GM21576 (cell line): Measurements from ENCODE around the gene CCDC85C.

Experiments
- ATAC-seq: cut with Tn5 transposase; IDR thresholded peaks from one replicate; pipeline ENCODE4 v1.9.1; 2021; ENCODE audit warnings: mild to moderate bottlenecking, moderate library complexity; ENCODE audit not compliant: unreplicated experiment

CCDC85C gene

DNA sequence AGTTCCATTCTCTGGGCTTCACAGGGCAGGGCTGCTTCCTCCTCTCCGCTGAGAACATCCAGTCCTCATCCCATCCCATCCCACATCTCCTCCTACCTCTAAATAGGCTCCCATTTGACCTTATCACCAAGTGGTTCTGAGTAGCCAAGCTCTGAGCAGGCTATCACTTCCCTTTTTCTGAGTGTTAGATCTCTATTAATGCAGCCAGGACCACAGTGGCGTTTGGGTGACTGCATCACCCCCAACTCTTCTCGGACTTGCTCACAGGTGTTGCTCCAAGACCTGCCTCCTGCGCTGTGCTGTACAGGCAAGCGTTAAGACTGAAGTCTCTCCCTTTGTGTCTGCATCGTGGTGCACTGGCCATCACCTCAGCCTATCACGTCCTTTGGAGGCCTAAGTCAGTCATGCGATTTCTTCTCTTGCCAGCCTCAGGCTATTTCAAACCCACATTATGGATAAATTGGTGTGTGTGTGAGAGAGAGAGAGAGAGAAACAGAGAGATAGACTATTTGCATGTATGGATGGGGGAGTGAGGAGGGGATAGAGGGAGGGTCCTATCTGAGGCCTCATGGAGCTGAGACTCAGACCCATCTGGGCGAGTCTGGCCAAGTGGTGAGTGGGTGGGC, 28.5 kb upstream of the CCDC85C start:
- no peak for ATAC-seq

DNA sequence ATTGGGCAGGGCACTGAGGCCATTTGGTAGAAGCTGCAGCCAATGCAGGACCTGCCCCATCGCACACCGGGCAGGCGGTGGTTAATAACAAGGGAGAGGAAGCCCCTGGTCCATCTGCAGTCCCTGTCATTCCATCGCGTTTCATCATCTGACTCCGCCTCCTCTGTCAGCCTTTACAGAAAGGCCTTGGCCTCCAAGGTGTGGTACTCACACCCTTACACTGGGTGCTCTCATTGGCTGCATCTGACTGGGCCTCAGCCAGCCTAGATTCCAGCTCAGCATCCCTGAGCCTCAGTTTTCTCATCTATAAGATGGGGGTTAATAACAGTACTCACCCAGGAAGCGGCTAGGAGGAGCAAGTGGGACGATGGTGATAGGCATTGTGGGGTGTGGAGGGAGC, 26.2 kb upstream of the CCDC85C start:
- no peak for ATAC-seq

DNA sequence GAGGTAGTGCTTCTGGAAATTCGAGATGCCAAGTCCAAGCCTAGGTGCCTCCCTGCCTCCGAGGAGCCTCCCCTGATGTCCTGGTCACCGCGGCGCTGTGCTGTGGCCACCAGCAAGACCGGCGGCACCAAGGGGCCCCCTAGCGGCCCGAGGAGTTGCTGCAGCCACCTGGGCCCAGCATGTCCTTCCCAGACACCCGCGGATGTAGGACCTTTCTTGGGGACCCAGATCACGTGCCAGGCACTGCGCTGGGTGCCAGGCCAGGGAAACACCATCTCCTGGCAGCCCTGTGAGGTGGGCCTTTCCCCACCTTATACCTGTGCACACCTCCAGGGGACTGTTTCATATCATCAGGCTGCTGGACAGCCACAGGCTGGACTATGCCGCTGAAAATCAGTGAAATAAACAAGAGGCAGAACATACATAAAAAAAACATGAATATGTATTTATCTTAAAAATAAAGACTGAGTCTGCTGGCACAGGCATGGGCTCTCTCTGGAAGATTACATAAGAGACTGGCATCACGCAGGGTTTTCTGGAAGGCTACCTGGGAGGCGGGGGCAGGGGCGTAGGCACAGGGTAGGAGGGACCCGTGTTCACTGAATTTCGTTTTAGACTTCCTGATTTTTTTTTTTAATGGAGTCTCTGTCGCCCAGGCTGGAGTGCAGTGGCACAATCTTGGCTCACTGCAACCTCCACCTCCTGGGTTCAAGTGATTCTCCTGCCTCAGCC, 25.0 kb upstream of the CCDC85C start:
- no peak for ATAC-seq

GRCh38 chr14:99627510-99628381, 23.7 kb upstream of the CCDC85C start:
- no peak for ATAC-seq

GRCh38 chr14:99627100-99627499, 23.1 kb upstream of the CCDC85C start:
- ATAC-seq, result no peak

- no peak for ATAC-seq
Observed at GRCh38 chr14:99626041-99626648, 22.1 kb upstream of the CCDC85C start.

DNA sequence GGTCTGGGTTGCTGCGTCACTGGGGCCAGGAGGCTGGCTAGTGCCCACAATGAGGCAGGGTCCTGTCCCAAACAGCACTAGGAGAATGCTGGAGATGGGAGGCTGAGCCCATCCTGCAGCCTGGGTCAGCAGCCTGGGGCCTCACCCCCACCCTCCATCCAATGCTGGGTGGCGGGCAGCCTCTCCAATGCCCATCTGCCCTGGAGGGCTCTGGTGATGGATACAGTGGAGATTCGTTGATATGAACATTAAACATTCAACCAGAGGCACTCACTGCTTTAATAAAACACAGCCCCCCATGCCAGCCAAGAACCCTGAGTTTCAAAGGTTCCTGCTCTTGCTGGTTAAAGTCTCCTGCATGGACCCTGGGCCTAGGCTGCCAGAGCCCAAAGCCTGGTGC, 21.5 kb upstream of the CCDC85C start:
- no peak for ATAC-seq

- no peak for ATAC-seq
Observed at GRCh38 chr14:99624971-99625370, 21.0 kb upstream of the CCDC85C start.

GRCh38 chr14:99624024-99624423, 20.0 kb upstream of the CCDC85C start:
- no peak for ATAC-seq

DNA sequence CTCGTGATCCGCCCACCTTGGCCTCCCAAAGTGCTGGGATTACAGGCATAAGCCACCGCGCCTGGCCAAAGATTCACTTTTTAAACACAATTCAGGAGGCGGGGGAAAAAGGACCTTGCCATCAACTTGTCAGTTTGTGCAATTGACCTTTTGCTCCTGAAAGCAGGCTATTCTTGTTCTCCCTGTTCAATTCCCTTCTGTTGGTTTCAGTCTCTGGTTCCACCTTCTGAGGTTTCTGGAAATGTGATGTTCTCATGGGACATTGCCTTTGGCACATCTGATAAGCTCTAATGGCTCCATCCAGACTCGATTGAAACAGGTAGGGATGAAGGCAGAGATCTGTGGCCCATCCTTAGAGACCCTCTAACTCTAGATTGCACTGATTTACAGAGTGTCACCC, 17.9 kb upstream of the CCDC85C start:
- no peak for ATAC-seq

DNA sequence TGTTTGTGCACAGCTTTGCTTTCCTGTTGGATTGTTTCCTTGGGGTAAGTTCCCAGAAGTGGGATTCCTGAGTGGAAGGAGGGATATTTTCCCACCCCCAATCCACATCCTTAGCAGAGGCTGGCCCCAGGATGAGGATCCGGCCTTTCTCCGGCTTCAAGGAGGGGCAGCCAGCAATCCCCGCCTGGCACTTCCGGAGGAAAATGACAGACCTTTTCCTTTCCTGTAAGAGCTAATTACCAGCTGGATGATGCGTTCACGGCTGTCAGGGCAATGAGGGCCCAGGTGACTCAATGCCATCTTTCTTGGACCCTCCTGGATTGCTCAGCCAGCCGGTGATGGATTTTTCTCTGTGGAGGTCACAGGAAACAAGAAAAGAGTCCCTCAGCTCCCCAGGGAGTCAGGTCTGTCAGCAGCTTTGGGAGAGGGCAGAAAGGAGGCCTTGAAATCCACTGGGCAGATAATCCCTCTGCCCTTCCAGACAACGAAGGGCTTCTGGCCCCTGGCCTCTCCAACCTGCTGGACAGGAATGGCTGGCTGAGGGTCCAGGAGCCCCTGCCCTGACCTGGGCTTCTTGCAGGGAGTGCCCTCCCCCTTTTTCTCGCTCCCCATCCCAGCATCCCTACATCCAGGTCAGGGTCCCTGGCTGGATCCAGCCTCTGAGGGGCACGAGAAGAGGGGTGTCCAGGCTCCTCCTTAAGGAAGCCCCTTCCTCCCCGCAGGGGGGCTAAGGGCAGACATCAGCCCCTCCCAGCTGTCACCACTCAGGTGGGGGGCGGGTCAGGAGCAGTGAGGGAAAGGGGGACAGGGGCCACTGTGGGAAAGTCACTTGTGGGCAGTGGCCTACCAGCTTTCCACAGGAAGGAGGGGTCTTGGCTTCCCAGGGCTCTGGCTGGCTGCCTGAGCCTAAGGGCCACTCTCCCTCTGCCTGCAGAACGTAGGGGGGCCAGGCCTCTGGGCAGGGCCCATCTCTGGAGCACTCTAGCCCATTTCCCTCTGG, 16.1 kb upstream of the CCDC85C start:
- no peak for ATAC-seq

DNA sequence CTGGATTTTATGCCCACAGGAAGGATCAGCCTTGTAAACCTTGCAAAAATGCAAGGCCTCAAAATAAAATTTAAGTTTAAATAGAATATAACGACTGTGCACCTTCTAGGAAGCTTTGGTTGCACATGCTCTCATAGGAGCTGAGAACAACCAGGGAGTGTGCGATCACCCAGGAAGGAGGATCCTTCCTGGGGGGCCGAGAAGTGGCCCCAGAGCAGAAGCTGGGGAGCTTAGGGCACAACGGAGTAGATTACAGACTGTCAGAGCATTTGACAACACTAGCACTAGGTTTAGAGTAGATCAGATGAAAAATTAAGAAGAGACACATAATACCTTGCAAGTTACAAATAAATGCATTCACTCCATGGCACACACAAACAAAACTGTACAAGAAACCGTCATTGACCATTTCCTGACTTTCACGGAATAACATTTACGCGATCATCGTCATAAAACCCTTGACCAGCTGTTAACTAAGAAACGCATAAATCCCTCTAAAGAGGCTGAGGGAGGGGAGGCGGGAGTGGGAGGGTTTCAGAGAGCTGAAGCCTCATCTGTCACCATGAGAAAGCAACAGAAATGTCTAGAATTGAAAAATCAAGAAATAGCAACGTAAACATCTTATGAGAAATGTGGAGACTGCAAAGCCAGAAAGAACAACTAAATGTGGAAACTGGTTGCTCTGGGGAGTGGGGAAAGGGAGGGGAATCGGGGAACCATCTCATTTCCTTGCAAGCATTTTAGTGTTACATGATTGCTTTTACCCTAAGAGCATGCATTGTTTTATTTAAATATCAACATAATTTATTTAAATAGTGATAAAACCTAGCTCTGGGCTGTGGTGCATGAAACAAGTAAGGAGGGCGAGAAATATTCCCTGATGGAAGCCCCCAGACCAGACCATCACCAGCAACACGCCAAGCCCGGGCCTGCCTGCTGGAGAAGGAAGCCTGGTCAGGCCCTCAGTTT, 13.1 kb upstream of the CCDC85C start:
- no peak for ATAC-seq

- no peak for ATAC-seq
Observed at GRCh38 chr14:99615497-99616157, 11.6 kb upstream of the CCDC85C start.

DNA sequence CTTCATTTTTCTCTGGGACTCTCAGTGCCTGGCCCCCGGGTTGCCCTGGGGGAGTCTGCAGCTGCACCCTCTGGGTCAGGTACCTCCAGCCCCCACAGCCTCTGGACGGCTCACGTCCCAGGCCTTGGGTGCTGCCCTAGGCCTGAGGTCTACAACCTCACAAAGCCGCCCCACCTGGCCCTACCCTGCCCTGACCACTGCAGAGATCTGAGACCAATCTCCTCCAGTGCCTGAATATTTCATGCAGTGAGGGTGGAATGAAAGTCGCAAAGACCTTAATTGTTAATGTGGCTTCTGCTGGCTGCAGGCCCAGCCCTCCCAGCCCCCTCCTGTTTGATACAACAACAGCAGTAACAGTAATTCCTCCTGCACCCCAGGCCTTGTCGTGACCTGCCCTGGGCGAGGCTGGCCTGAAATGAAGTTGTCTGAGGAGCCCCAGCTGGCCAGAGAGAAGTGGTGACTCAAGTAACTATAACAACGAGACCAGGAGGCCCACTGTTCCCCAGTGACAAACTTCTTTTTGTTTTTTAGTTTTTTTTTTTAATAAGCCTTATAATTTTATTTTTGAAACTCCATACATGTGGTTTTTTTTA, 8.8 kb upstream of the CCDC85C start:
- ATAC-seq, result no peak

DNA sequence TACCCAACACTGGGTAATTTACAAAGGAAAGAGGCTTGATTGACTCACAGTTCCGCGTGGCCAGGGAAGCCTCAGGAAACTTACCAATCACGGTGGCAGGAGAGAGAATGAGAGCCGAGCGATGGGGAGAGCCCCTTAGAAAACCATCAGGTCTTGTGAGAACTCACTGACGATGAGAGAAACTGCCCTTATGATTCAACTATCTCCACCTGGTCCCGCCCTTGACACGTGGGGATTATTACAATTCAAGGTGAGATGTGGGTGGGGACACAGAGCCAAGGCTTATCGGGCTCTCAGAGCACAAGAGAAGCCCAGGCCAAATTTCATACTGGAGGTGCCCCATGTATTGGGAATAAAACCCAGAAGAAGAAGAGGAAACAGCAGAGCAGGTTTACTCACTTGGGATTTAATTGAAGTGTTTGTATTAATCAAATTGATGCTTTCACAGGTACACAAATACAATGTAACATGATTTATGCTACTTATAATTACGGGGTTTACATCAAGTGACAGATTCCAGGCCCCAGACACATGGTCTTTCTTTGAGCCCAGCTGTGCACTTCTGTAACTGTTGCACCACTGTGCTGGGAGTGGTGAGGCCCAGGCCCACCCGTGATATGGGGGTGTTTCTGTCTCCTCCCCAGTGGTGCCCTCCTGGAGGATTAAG, 8.2 kb upstream of the CCDC85C start:
- no peak for ATAC-seq

DNA sequence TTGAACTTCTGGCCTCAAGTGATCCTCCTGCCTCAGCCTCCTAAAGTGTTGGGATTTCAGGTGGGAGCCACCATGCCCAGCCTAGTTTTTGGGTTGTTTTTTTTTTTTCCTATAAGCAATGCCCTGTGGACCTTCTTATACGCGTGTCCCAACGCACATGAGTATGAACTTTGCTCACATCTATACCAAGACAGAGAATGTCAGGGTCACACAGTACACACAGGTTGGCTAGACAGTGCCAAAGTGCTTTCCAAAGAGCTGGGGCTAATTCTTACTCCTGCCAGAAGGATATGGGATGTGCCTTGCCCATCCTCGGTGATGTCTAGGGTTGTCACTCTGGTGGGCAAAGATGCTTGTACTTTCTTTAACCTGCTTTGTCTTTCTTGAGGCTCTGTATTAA, 7.6 kb upstream of the CCDC85C start:
- no peak for ATAC-seq
